ENCODE data around the gene ADCY1. TPM values are rescaled to one million over a fixed set of nuclear protein-coding genes. Genes with fewer than 3 reads are reported as not detected.

Gene ADCY1
- total RNA-seq, 1 donor from 2014 or later: 13.6 TPM

DNA sequence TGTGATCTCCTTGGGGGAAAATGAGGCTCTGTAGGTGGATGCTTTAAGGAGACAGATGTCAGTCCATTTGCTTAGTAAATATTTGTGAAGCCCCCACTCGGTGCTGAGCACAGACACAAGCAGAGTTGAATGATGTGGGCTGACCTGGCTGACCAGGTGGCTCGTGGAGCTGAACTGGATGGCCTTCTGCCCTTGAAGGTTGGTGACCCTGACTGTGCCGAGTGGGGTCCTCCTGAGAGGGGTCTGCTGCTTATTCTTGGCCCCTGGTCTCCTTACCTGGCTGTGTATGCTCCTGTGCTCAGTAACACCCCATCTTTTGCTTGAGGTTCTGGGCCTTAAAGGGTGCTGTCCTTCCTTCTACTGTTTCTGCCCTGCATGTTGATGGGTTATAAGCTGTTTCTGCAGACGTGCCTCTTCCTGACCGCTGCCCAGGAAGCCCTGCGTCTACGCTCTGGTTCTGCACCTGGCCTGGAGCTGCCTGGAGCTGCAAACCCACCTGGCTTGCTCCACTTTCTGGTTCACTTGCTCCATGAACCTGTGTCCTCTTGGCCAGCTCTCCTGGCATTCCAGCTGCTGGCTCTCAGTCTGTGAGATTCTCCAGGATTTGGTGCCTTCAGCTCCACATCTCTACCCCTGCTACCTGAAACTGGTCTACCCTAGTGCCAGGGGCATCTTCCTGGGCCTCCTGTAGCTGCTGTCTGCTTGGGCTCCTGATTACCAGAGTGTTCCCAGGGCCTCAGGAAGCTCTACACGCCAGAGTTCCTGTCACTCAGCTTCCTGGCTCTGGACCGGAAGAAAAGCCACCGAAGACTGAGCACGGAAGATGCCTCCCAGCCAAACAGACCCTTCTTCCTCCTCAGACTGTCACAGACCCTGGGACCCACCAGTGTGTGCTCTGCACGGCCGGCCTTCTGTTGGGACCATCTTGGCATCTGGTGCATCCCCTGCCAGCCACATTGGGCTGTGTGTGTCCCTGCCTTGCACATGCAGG is 76.5 kb downstream of the ADCY1 start:
- no peak for DNase-seq (ENCODE audit: low spot score, unreplicated experiment)
- TF ChIP-seq, protein P1, sequence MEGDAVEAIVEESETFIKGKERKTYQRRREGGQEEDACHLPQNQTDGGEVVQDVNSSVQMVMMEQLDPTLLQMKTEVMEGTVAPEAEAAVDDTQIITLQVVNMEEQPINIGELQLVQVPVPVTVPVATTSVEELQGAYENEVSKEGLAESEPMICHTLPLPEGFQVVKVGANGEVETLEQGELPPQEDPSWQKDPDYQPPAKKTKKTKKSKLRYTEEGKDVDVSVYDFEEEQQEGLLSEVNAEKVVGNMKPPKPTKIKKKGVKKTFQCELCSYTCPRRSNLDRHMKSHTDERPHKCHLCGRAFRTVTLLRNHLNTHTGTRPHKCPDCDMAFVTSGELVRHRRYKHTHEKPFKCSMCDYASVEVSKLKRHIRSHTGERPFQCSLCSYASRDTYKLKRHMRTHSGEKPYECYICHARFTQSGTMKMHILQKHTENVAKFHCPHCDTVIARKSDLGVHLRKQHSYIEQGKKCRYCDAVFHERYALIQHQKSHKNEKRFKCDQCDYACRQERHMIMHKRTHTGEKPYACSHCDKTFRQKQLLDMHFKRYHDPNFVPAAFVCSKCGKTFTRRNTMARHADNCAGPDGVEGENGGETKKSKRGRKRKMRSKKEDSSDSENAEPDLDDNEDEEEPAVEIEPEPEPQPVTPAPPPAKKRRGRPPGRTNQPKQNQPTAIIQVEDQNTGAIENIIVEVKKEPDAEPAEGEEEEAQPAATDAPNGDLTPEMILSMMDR (IDR thresholded peaks at IDR 0.05; ENCODE audit: unreplicated experiment): no peak
- Mint-ChIP-seq H3K4me3 (ENCODE audit: low read depth) (no peak overlapping the region), H3K27ac (no peak overlapping the region), H3K27me3 (no peaks in the 10 kb centered on the region), H3K9me3 (ENCODE audit: low read depth) (no peaks in the 10 kb centered on the region), H3K36me3 (ENCODE audit: insufficient read depth) (no peaks in the 10 kb centered on the region), H3K4me1 (ENCODE audit: low read depth) (no peaks in the 10 kb centered on the region)

DNA sequence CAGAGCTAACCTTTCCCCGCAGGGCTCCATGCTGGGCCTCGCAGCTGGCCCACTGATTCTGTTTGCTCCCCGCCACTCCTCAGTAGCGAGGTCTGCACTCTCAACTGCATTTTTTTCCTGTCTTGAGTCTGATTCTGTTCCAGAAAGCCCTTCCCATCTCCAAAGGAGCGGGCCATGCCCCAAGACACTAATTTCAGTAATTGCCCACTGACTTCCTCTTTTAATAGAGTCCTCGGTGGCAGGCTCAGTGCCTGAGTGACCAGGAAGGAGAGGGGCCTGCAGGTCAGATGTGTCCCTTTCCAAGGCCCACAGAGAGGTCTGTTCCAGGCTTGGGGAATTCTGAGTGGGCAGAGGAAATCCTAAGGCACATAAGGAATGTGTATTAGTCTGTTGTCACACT is 77.4 kb downstream of the ADCY1 start:
- H3K4me3 Mint-ChIP-seq (ENCODE audit: low read depth): no peak overlapping the region
- no peaks in the 10 kb centered on the region for H3K36me3 Mint-ChIP-seq (ENCODE audit: insufficient read depth)
- no peaks in the 10 kb centered on the region for H3K9me3 Mint-ChIP-seq (ENCODE audit: low read depth)
- no peak for DNase-seq (ENCODE audit: low spot score, unreplicated experiment)
- TF ChIP-seq, protein P1 (IDR thresholded peaks at IDR 0.05; ENCODE audit: unreplicated experiment): no peak
- H3K27ac Mint-ChIP-seq: no peak overlapping the region
- no peaks in the 10 kb centered on the region for H3K4me1 Mint-ChIP-seq (ENCODE audit: low read depth)
- H3K27me3 Mint-ChIP-seq: no peaks in the 10 kb centered on the region

DNA sequence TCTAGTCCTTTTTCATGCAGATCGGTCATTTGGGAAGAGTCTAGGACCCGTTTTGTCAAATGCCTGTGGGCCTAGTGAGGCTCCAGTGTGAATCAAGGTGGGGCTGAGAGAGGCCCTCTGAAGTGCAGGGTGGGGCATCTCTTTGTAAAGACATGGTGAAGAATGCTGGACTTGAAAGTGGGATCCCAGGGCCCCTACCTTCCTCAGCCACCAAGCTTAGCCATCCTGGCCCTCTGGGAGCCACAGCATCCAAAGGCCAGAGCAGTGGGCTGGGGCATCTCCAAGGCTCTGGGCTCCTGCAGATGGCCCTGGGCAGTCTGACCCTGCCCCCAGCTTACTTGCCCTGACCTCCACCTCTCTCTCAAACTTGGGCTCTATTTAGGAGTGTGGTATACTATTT is 78.5 kb downstream of the ADCY1 start:
- TF ChIP-seq, protein P1 (IDR thresholded peaks at IDR 0.05; ENCODE audit: unreplicated experiment): no peak
- Mint-ChIP-seq H3K36me3 (ENCODE audit: insufficient read depth) (no peaks in the 10 kb centered on the region), H3K4me3 (ENCODE audit: low read depth) (no peak overlapping the region), H3K27me3 (no peaks in the 10 kb centered on the region), H3K4me1 (ENCODE audit: low read depth) (no peaks in the 10 kb centered on the region), H3K9me3 (ENCODE audit: low read depth) (no peaks in the 10 kb centered on the region), H3K27ac (no peak overlapping the region)
- no peak for DNase-seq (ENCODE audit: low spot score, unreplicated experiment)

DNA sequence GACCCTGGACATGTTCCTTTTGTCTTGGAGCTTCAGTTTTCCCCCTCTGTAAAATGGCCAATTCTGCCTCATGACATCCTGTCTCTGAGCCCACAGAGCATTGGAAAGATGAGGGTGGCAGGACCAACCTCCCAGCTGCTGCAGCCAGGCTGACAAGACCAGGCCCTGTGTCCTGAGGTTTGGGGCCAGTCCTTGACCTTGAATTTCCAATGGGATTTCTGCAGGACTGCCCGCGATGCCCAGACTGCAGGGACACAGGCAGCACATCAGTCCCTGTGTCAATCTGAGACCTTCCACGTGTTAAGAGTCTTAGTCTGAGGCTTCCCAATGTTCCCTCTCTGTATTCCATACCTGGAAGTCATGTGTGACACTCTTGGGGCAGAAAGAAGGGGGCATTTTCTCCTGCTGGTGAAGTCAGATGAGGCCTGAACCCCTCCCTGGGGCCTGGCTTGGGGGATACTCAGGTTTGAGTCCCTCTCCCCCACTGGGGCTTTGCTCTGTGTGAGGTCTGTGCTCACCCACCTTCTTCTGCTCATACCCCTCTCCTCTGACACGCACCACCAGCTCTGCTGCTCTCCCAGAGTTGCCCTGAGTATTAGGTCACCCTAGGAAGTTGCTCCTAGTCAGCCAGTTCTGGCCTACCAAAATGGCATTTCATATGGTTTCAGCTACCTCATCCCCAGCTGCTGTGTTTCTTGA is 79.2 kb downstream of the ADCY1 start:
- DNase-seq (ENCODE audit: low spot score, unreplicated experiment): no peak
- Mint-ChIP-seq H3K4me1 (ENCODE audit: low read depth) (no peaks in the 10 kb centered on the region), H3K27me3 (no peaks in the 10 kb centered on the region), H3K4me3 (ENCODE audit: low read depth) (no peak overlapping the region), H3K27ac (no peak overlapping the region), H3K9me3 (ENCODE audit: low read depth) (no peaks in the 10 kb centered on the region), H3K36me3 (ENCODE audit: insufficient read depth) (no peaks in the 10 kb centered on the region)
- TF ChIP-seq, protein P1 (IDR thresholded peaks at IDR 0.05; ENCODE audit: unreplicated experiment): no peak

DNA sequence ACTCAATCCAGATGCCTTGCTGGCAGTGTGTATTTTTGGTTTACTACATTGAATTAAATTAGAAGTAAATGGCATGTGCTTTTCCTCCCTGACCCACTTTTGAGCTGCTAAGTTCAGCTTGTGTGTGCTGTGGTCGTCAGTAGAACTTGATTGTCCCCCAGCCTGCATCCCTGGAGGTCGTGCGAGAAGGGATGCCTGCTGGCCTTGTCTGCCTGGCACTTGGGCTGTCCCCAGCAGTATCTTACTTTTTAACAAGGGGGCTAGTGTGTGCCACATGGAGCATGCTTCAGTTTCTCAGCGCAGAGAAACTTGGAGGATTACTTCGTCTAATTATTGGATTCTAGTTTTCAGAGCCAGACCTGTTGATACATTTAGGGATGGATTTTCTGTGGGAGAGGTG is 80.2 kb downstream of the ADCY1 start:
- Mint-ChIP-seq H3K4me3 (ENCODE audit: low read depth) (no peak overlapping the region), H3K36me3 (ENCODE audit: insufficient read depth) (no peaks in the 10 kb centered on the region), H3K27ac (no peak overlapping the region), H3K4me1 (ENCODE audit: low read depth) (no peaks in the 10 kb centered on the region), H3K9me3 (ENCODE audit: low read depth) (no peaks in the 10 kb centered on the region), H3K27me3 (no peaks in the 10 kb centered on the region)
- TF ChIP-seq, protein P1 (IDR thresholded peaks at IDR 0.05; ENCODE audit: unreplicated experiment): no peak
- no peak for DNase-seq (ENCODE audit: low spot score, unreplicated experiment)

Data from progenitor cell of endocrine pancreas (in vitro differentiated cells).